Astrocyte (in vitro differentiated cells and primary cell): ENCODE results near the gene PKP4.

Source experiments
- CTCF ChIP-seq: IDR thresholded peaks from 2 replicates; pipeline ENCODE4 v1.5.1; 2011; ENCODE audit warnings: low read depth, mild to moderate bottlenecking, inconsistent platforms, low read length, moderate library complexity; ENCODE audit not compliant: insufficient read depth
- EZH2 ChIP-seq: IDR thresholded peaks from 2 replicates; pipeline ENCODE4 v1.6.1; 2012; ENCODE audit warnings: mild to moderate bottlenecking, low read length, inconsistent platforms; ENCODE audit not compliant: insufficient read depth

- TF ChIP-seq CTCF (no peak), EZH2 (no peak)
Measured at GRCh38 chr2:158637357-158637756, 180.6 kb downstream of the PKP4 start.
